Measurements from ENCODE around the gene CDK5RAP2.
"Not testable (repeated sequence)": the region's sequence is repeated elsewhere in the genome, so short reads cannot be mapped to it uniquely, and the experiment has no call there.

CDK5RAP2 gene

GRCh38 chr9:120542701-120543490 is 37.1 kb downstream of the CDK5RAP2 start:
- no peak for DNase-seq (ENCODE audit: low spot score)

DNA sequence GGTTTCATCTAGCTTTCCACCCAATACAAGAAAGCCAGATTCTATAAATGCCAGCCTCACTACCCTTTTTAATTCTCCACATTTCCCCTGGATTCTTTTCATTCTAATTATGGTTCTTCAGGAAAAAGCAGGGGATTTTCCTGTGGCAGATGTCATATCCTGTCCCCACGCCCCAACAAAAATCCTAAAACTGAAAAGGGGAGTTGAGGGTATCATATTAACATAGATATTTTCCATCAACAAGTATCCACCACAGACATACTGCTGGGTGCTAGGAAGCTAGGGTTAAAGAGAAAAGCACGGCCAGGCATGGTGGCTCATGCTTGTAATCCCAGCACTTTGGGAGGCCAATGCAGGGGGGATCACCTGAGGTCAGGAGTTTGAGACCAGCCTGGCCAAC is 38.0 kb downstream of the CDK5RAP2 start:
- no peak for DNase-seq (ENCODE audit: low spot score)

GRCh38 chr9:120539951-120540350 is 40.0 kb downstream of the CDK5RAP2 start:
- DNase-seq (ENCODE audit: low spot score): no peak

DNA sequence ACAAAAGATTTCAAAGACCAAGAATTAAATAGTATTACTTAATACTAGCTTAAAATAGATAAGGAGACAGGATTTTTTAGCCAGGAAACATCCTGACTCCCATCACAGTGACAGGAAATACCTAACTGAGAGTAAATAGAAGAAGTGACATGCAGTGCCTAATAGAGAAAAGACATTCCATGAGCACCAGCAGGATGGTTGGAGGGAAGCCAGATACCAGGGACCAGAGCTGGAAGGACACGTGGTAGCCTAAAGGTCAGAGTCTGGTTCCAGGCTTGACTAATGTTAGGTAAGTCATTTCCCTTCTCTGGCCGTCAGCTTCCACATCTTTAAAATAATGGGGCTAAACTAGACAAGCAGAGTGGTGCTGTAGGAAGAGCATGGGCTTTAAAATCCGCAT is 41.6 kb downstream of the CDK5RAP2 start:
- DNase-seq (ENCODE audit: low spot score): no peak

DNA sequence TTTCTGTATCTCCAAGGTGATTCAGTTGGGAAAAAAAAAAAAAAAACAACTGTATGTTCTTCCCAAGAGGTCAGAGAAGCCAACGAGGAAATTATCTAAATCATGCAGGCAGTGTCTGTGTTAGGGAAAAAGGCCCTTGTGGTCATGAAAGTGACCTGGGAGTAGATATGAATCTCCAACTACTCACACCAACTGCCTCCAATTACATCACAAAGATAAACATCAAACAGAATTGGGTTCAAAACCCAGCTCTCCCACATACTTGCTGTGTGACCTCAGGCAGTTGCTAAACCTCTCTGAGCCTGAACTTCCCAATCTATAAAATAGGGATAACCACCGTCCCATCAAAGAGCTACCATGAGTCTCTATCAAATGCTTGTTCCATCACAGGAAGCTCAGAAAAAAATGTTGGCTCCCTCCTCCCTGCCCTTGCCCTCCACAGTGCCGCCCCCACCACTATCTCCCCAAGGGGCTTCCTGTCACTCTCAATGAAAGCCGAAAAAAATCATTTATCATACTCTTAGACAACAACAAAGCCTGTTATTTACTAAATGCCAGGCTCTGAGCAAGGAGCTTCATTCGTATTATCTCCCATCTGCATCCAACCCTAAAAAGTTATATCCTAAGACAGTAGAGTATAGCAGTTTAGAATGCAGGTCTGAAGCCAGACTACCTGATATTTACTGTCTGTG is 42.9 kb downstream of the CDK5RAP2 start:
- DNase-seq (ENCODE audit: low spot score): no peak

GRCh38 chr9:120536094-120536493 is 43.9 kb downstream of the CDK5RAP2 start:
- DNase-seq (ENCODE audit: low spot score): no peak

DNA sequence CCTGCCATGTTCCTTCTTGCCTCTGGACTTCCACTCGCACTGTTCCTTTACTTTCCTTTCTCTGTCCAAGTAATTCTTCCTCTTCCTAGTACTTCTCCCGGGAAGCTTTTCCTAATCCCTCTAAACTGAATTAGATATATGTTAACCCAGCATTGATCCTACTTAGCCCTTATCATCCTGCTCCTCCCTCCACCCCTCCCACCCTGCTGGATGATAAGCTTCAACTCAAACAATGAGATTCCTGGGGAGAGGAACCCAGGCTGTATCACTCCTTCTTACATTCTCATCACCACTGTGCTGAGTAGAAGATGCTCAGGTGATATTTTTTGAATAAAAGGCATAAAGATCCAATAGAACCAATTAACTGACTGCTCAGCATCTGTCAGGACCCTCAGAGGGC is 45.7 kb downstream of the CDK5RAP2 start:
- no peak for DNase-seq (ENCODE audit: low spot score)

- no peak for DNase-seq (ENCODE audit: low spot score)
These were observed 47.1 kb downstream of the CDK5RAP2 start for GRCh38 chr9:120532891-120533290.

- DNase-seq (ENCODE audit: low spot score): no peak
These were observed 47.5 kb downstream of the CDK5RAP2 start for GRCh38 chr9:120532475-120532874.

GRCh38 chr9:120531683-120532300 is 48.2 kb downstream of the CDK5RAP2 start:
- no peak for DNase-seq (ENCODE audit: low spot score)

DNA sequence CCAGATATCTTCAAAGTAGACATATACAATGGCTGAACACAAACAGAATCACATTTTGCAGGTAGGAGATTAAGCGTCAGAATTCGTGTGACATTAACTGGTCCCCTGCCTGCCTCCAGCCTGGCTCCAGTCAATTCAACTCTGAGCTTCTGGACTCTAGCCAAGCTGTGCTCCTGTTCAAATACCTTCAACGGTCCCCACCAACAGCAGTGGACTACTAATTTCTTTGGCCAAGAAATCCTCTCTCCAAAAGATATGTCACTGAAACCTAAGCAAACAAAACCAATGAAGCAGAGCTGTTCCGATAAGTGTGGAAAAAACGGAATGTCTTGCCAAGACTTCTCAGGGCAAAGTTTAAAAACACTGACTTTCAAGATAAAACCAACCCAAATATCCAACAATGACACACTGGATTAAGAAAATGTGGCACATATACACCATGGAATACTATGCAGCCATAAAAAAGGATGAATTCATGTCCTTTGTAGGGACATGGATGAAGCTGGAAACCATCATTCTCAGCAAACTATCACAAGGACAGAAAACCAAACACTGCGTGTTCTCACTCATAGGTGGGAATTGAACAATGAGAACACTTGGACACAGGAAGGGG is 49.6 kb downstream of the CDK5RAP2 start:
- not testable (repeated sequence) for DNase-seq (ENCODE audit: low spot score)

- no peak for DNase-seq (ENCODE audit: low spot score)
These were observed 51.1 kb downstream of the CDK5RAP2 start for GRCh38 chr9:120528829-120529228.

- no peak for DNase-seq (ENCODE audit: low spot score)
These were observed 51.6 kb downstream of the CDK5RAP2 start for GRCh38 chr9:120528327-120528726.

- no peak for DNase-seq (ENCODE audit: low spot score)
These were observed 53.4 kb downstream of the CDK5RAP2 start for GRCh38 chr9:120526534-120526933.

- no peak for DNase-seq (ENCODE audit: low spot score)
These were observed 55.1 kb downstream of the CDK5RAP2 start for GRCh38 chr9:120524863-120525262.

- DNase-seq (ENCODE audit: low spot score): no peak
These were observed 55.9 kb downstream of the CDK5RAP2 start for GRCh38 chr9:120524038-120524437.

GRCh38 chr9:120522558-120522957 is 57.4 kb downstream of the CDK5RAP2 start:
- no peak for DNase-seq (ENCODE audit: low spot score)

- no peak for DNase-seq (ENCODE audit: low spot score)
These were observed 57.9 kb downstream of the CDK5RAP2 start for GRCh38 chr9:120522032-120522431.

GRCh38 chr9:120521101-120521500 is 58.9 kb downstream of the CDK5RAP2 start:
- no peak for DNase-seq (ENCODE audit: low spot score)

- DNase-seq (ENCODE audit: low spot score): not testable (repeated sequence)
These were observed 64.0 kb downstream of the CDK5RAP2 start for GRCh38 chr9:120515996-120516395.

DNA sequence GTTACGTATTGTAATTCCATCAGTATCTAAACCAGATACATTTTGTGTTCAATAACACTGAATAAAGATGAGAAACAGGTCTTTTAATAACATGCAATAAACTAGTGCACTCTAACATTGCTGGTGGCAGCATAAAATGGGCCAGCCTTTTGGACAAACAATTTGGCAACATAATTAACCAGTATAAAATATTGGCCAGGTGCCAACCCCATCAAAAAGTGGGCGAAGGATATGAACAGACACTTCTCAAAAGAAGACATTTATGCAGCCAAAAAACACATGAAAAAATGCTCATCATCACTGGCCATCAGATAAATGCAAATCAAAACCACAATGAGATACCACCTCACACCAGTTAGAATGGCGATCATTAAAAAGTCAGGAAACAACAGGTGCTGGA is 64.5 kb downstream of the CDK5RAP2 start:
- not testable (repeated sequence) for DNase-seq (ENCODE audit: low spot score)

GRCh38 chr9:120514405-120514804 is 65.6 kb downstream of the CDK5RAP2 start:
- no peak for DNase-seq (ENCODE audit: low spot score)
